H1 (cell line): Measurements from ENCODE around the gene NRN1. TPM values are rescaled to one million over a fixed set of nuclear protein-coding genes. Genes with fewer than 3 reads are reported as not detected.

ENCODE experiments used
- CTCF ChIA-PET: fragments of 300-600 bp; sonication (Branson Sonifier 250); formaldehyde crosslinking; loops from one replicate; lab custom pipeline; 2021; ENCODE audit not compliant: partially characterized antibody; lab: Charles Lee
- POLR2A ChIA-PET: fragments of 300-600 bp; sonication (Branson Sonifier 250); formaldehyde crosslinking; loops from one replicate; lab custom pipeline; 2021; ENCODE audit warnings: inconsistent platforms; ENCODE audit not compliant: partially characterized antibody; lab: Charles Lee
- DNase-seq, 2 experiments: peaks; one replicate each; pipeline versions ENCODE4 v3.0.0 to v3.0.0-alpha.2; 2010 to 2022; ENCODE audit warnings: low spot score in 2 of 2, low read depth in 1 of 2, mixed read lengths in 1 of 2
- FAIRE-seq: peaks from 2 replicates; lab custom pipeline; 2011; peaks lifted over from hg19 to GRCh38; lab: Jason Lieb, UNC
- H2AFZ ChIP-seq: 2 replicates; pipeline ENCODE4 v1.8.1; 2012; ENCODE audit warnings: low read length, inconsistent platforms
- H2AK5ac ChIP-seq: 2 replicates; pipeline ENCODE4 v1.6.1; 2013; ENCODE audit warnings: low read depth, low read length
- H2BK120ac ChIP-seq: replicated peaks from 2 replicates; pipeline ENCODE3; 2013; ENCODE audit warnings: low read depth, low read length, inconsistent platforms
- H2BK12ac ChIP-seq: 2 replicates; pipeline ENCODE4 v1.6.1; 2013; ENCODE audit warnings: low read depth, low read length
- H2BK15ac ChIP-seq: 2 replicates; pipeline ENCODE4 v1.6.1; 2013; ENCODE audit warnings: low read length
- H2BK20ac ChIP-seq: 2 replicates; pipeline ENCODE4 v1.6.1; 2013; ENCODE audit warnings: low read length
- H2BK5ac ChIP-seq: 2 replicates; pipeline ENCODE4 v1.6.1; 2013; ENCODE audit warnings: low read depth, low read length
- H3K14ac ChIP-seq: 2 replicates; pipeline ENCODE4 v1.6.1; 2013; ENCODE audit warnings: inconsistent platforms; ENCODE audit not compliant: insufficient read length
- H3K18ac ChIP-seq: 2 replicates; pipeline ENCODE4 v1.6.1; 2013; ENCODE audit warnings: low read length; ENCODE audit errors: extremely low read depth
- H3K23ac ChIP-seq: 2 replicates; pipeline ENCODE4 v1.6.1; 2013; ENCODE audit warnings: inconsistent platforms; ENCODE audit not compliant: insufficient read length
- H3K23me2 ChIP-seq: 2 replicates; pipeline ENCODE4 v1.6.1; 2013; ENCODE audit warnings: low read depth, low read length
- H3K27ac ChIP-seq: 2 replicates; pipeline ENCODE4 v1.6.1; 2011; ENCODE audit warnings: low read depth, low read length, inconsistent platforms
- H3K27me3 ChIP-seq, 4 experiments: replicated peaks in 1 of 4; 1 replicate in 1 of 4; 2 replicates in 3 of 4; pipeline versions ENCODE4 v1.6.1 to v1.8.1; 2011 to 2013; ENCODE audit warnings: low read length in 3 of 4, mild to moderate bottlenecking in 3 of 4, inconsistent platforms in 2 of 4, mixed read lengths in 2 of 4, moderate library complexity in 1 of 4; ENCODE audit not compliant: control insufficient read depth in 3 of 4, insufficient read depth in 3 of 4; ENCODE audit errors: extremely low read depth in 1 of 4
- H3K36me3 ChIP-seq, 4 experiments: 2 replicates each; pipeline versions ENCODE4 v1.6.1 to v1.8.1; 2011 to 2013; ENCODE audit warnings: mild to moderate bottlenecking in 4 of 4, low read length in 3 of 4, moderate library complexity in 2 of 4, control low read depth in 1 of 4, inconsistent platforms in 1 of 4; ENCODE audit not compliant: insufficient read depth in 4 of 4, control insufficient read depth in 2 of 4
- H3K4ac ChIP-seq: replicated peaks from 2 replicates; pipeline ENCODE3; 2013; ENCODE audit warnings: low read length, low read depth, mixed read lengths, inconsistent platforms; ENCODE audit not compliant: insufficient read length
- H3K4me1 ChIP-seq, 4 experiments: replicated peaks in 1 of 4; 1 replicate in 1 of 4; 2 replicates in 3 of 4; pipeline versions ENCODE4 v1.6.1 to v1.8.1; 2011 to 2013; ENCODE audit warnings: low read length in 3 of 4, inconsistent platforms in 2 of 4, mixed read lengths in 1 of 4; ENCODE audit not compliant: insufficient read depth in 4 of 4, control insufficient read depth in 3 of 4
- H3K4me2 ChIP-seq, 2 experiments: 2 replicates each; pipeline versions ENCODE4 v1.6.1 to v1.8.1; 2011 to 2013; ENCODE audit warnings: low read depth in 2 of 2, low read length in 2 of 2, control low read depth in 1 of 2, inconsistent platforms in 1 of 2, mild to moderate bottlenecking in 1 of 2; ENCODE audit not compliant: insufficient read depth in 1 of 2
- H3K4me3 ChIP-seq, 4 experiments: fragments of 200-600, 300-600 bp in 1 of 4; sonication (generic), shearing (Covaris generic), sonication (Bioruptor Twin) in 1 of 4; 2 replicates each; pipeline versions ENCODE4 v1.5.1 to v1.8.1; 2011 to 2016; ENCODE audit warnings: low read length in 4 of 4, low read depth in 3 of 4, control low read depth in 2 of 4, inconsistent platforms in 2 of 4, mild to moderate bottlenecking in 2 of 4, mixed read lengths in 1 of 4, moderate library complexity in 1 of 4; ENCODE audit not compliant: insufficient read depth in 2 of 4; ENCODE audit errors: extremely low read depth in 1 of 4
- H3K56ac ChIP-seq: replicated peaks from 2 replicates; pipeline ENCODE3; 2013; ENCODE audit warnings: low read depth, mild to moderate bottlenecking, mixed read lengths, low read length, inconsistent platforms; ENCODE audit not compliant: insufficient read length
- H3K79me1 ChIP-seq: 2 replicates; pipeline ENCODE4 v1.6.1; 2013; ENCODE audit warnings: low read depth, low read length, control low read depth
- H3K79me2 ChIP-seq, 2 experiments: 2 replicates each; pipeline versions ENCODE4 v1.6.1 to v1.8.1; 2012 to 2013; ENCODE audit warnings: low read length in 2 of 2, mild to moderate bottlenecking in 2 of 2, inconsistent platforms in 1 of 2; ENCODE audit not compliant: insufficient read depth in 2 of 2, control insufficient read depth in 1 of 2
- H3K9ac ChIP-seq, 4 experiments: replicated peaks in 1 of 4; 1 replicate in 1 of 4; 2 replicates in 3 of 4; pipeline versions ENCODE4 v1.6.1 to v1.8.1; 2011 to 2013; ENCODE audit warnings: low read depth in 3 of 4, low read length in 3 of 4, control low read depth in 2 of 4, mild to moderate bottlenecking in 2 of 4, moderate library complexity in 2 of 4, inconsistent platforms in 1 of 4; ENCODE audit errors: extremely low read depth in 1 of 4
- H3K9me3 ChIP-seq, 2 experiments: 2 replicates each; pipeline versions ENCODE4 v1.6.1 to v1.8.1; 2012 to 2013; ENCODE audit warnings: mild to moderate bottlenecking in 2 of 2, moderate library complexity in 2 of 2, control low read depth in 1 of 2, inconsistent platforms in 1 of 2, low read depth in 1 of 2, low read length in 1 of 2, mixed read lengths in 1 of 2; ENCODE audit not compliant: insufficient read depth in 2 of 2
- H4K20me1 ChIP-seq, 2 experiments: replicated peaks in 1 of 2; 2 replicates each; pipeline versions ENCODE3 to v1.8.1; 2011 to 2013; ENCODE audit warnings: inconsistent platforms in 2 of 2, low read length in 2 of 2, mild to moderate bottlenecking in 1 of 2; ENCODE audit not compliant: insufficient read depth in 2 of 2, control insufficient read depth in 1 of 2
- H4K5ac ChIP-seq: 2 replicates; pipeline ENCODE4 v1.6.1; 2013; ENCODE audit warnings: low read length, low read depth, mixed read lengths, inconsistent platforms; ENCODE audit not compliant: insufficient read length
- H4K8ac ChIP-seq: 2 replicates; pipeline ENCODE4 v1.8.0; 2013; ENCODE audit warnings: mild to moderate bottlenecking, moderate library complexity, low read length, inconsistent platforms; ENCODE audit not compliant: insufficient read depth; ENCODE audit errors: extremely low read depth
- H4K91ac ChIP-seq: replicated peaks from 2 replicates; pipeline ENCODE3; 2013; ENCODE audit warnings: low read length, mixed read lengths, inconsistent platforms; ENCODE audit not compliant: insufficient read length
- BACH1 ChIP-seq: IDR thresholded peaks from 2 replicates; pipeline ENCODE4 v1.6.1; 2012; ENCODE audit warnings: low read length, improper control_type of control experiment
- CEBPB ChIP-seq: IDR thresholded peaks from 2 replicates; pipeline ENCODE4 v1.6.1; 2012; ENCODE audit warnings: low read depth, low read length
- CHD2 ChIP-seq: IDR thresholded peaks from 2 replicates; pipeline ENCODE4 v1.6.1; 2012; ENCODE audit warnings: low read length, improper control_type of control experiment
- FOSL1 ChIP-seq: IDR thresholded peaks from 2 replicates; pipeline ENCODE4 v1.6.1; 2011; ENCODE audit warnings: mild to moderate bottlenecking, low read depth, low read length, moderate library complexity; ENCODE audit not compliant: insufficient read depth
- KDM1A ChIP-seq: fragments of 200-600, 300-600 bp; sonication (generic); IDR thresholded peaks from 2 replicates; pipeline ENCODE4 v1.7.1; 2016; ENCODE audit warnings: mild to moderate bottlenecking, low read length, borderline replicate concordance
- PHF8 ChIP-seq: fragments of 200-600 bp; sonication (generic); conservative IDR thresholded peaks from 2 replicates; pipeline ENCODE4 v1.7.1; 2012; ENCODE audit warnings: low read depth, mild to moderate bottlenecking, inconsistent platforms, low read length, moderate library complexity
- POLR2A ChIP-seq, 2 experiments: IDR thresholded peaks; 1 replicate in 1 of 2; 2 replicates in 1 of 2; pipeline ENCODE4 v1.6.1; 2011; ENCODE audit warnings: low read depth in 2 of 2, low read length in 2 of 2, mild to moderate bottlenecking in 2 of 2; ENCODE audit errors: control extremely low read depth in 1 of 2
- SIRT6 ChIP-seq: IDR thresholded peaks from one replicate; pipeline ENCODE4 v1.7.1; 2012; ENCODE audit warnings: low read length, inconsistent platforms
- SIX5 ChIP-seq: IDR thresholded peaks from 2 replicates; pipeline ENCODE4 v1.6.1; 2011; ENCODE audit warnings: mild to moderate bottlenecking, low read depth, low read length
- SP2 ChIP-seq: IDR thresholded peaks from 2 replicates; pipeline ENCODE4 v1.6.1; 2012; ENCODE audit warnings: mild to moderate bottlenecking, low read length, inconsistent platforms
- TBP ChIP-seq: IDR thresholded peaks from 2 replicates; pipeline ENCODE4 v1.6.1; 2011; ENCODE audit warnings: low read depth, low read length, improper control_type of control experiment
- TCF12 ChIP-seq: IDR thresholded peaks from 2 replicates; pipeline ENCODE4 v1.6.1; 2011; ENCODE audit warnings: low read depth, mild to moderate bottlenecking, low read length
- TEAD4 ChIP-seq: IDR thresholded peaks from 2 replicates; pipeline ENCODE4 v1.6.1; 2012; ENCODE audit warnings: low read depth, low read length, inconsistent platforms, mixed read lengths
- YY1 ChIP-seq: IDR thresholded peaks from 2 replicates; pipeline ENCODE4 v1.6.1; 2011; ENCODE audit warnings: low read depth, mild to moderate bottlenecking, low read length
- ZNF274 ChIP-seq: IDR thresholded peaks from 2 replicates; pipeline ENCODE4 v1.7.0; 2012; ENCODE audit warnings: low read length, borderline replicate concordance; ENCODE audit errors: extremely low read depth
- WGBS, 2 experiments: shearing (Covaris generic) in 1 of 2; methylation state at CpG; one replicate each; pipeline versions ENCODE4 v1.1.6 to v1.1.7; 2013 to 2015; ENCODE audit warnings: low lambda C conversion rate in 2 of 2, mixed read lengths in 2 of 2, inconsistent platforms in 1 of 2, low coverage in 1 of 2, missing lambda C conversion rate in 1 of 2; ENCODE audit not compliant: insufficient replicate concordance in 2 of 2, insufficient coverage in 1 of 2, insufficient read length in 1 of 2; ENCODE audit errors: extremely low coverage in 1 of 2, missing lambda C conversion rate in 1 of 2; 5-methylcytosine and 5-hydroxymethylcytosine counted together
- polyA plus RNA-seq, 7 experiments: library from polyadenylated mRNA; depleted of rRNA in 3 of 7; stranded (reverse) in 5 of 7; unstranded in 2 of 7; fragments of >200 nt in 5 of 7; fragments of 200-250 nt in 2 of 7; gene quantifications; 1 replicate in 5 of 7; 2 replicates in 1 of 7; 4 replicates in 1 of 7; pipeline versions ENCODE4 v1.2.1 to v1.2.3, GENCODE V29; 2011 to 2013; ENCODE audit warnings: missing spikeins in 2 of 7, mixed read lengths in 2 of 7
- total RNA-seq: library from RNA; stranded (reverse); fragmentation: NEBNext Ultra II Directional; extraction: Animal tissue kit (Norgen Biotek cat#: 25700); gene quantifications from 2 replicates; pipeline ENCODE4 v1.2.1, GENCODE V29; 2021
- TF ChIP-seq, protein P1 (sequence below): IDR thresholded peaks from 2 replicates; pipeline ENCODE4 v1.6.1; 2012; ENCODE audit warnings: inconsistent platforms

Gene NRN1
- total and polyA plus RNA-seq, 2 of the 8 experiments (the other 6 are each of a cell fraction or from before 2014, with no cell fraction given): 0.06 to 0.26 TPM

GRCh38 chr6:5961836-5962235 lies 44.9 kb downstream of the NRN1 start:
- H2BK5ac ChIP-seq: no peak overlapping the region
- no peak overlapping the region for H4K5ac ChIP-seq
- H3K23me2 ChIP-seq: no peaks in the 10 kb centered on the region
- no peaks in the 10 kb centered on the region for H3K4me1 ChIP-seq
- no peak for TF ChIP-seq TCF12
- TF ChIP-seq YY1: no peak
- TF ChIP-seq POLR2A (IDR thresholded peaks at IDR 0.05; ENCODE audit: control extremely low read depth in 1 of 2, low read depth in 2 of 2, low read length in 2 of 2): no peak
- TF ChIP-seq FOSL1: no peak
- TF ChIP-seq KDM1A: no peak
- no peak for TF ChIP-seq ZNF274
- TF ChIP-seq CEBPB: no peak
- TF ChIP-seq CHD2: no peak
- no peak for TF ChIP-seq SP2
- TF ChIP-seq, protein P1, sequence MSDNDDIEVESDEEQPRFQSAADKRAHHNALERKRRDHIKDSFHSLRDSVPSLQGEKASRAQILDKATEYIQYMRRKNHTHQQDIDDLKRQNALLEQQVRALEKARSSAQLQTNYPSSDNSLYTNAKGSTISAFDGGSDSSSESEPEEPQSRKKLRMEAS: no peak
- no peak for TF ChIP-seq TEAD4
- no peak for TF ChIP-seq SIX5
- TF ChIP-seq TBP: no peak
- TF ChIP-seq SIRT6: no peak
- no peak for TF ChIP-seq PHF8
- no peak for TF ChIP-seq BACH1
- no peak overlapping the region for H4K8ac ChIP-seq
- ChIA-PET CTCF (no interaction called here), POLR2A (no interaction called here)
- H3K9ac ChIP-seq: no peak overlapping the region
- no peaks in the 10 kb centered on the region for H3K79me1 ChIP-seq
- no peak overlapping the region for H2AK5ac ChIP-seq
- H3K9me3 ChIP-seq: no peaks in the 10 kb centered on the region
- H3K23ac ChIP-seq: no peak overlapping the region
- no peak overlapping the region for H2BK12ac ChIP-seq
- H2BK20ac ChIP-seq: no peak overlapping the region
- H3K36me3 ChIP-seq: no peaks in the 10 kb centered on the region
- H3K79me2 ChIP-seq: no peaks in the 10 kb centered on the region
- H3K4ac ChIP-seq: no peak overlapping the region
- no peak overlapping the region for H3K27ac ChIP-seq
- no peak overlapping the region for H2AFZ ChIP-seq
- no peak overlapping the region for H3K56ac ChIP-seq
- no peaks in the 10 kb centered on the region for H4K20me1 ChIP-seq
- H3K18ac ChIP-seq: no peak overlapping the region
- WGBS, 2 experiments: 91% methylated on average over 2 of the region's 2 CpGs; no CpG with 5 or more reads in 1 of the 2 experiments
- no peak overlapping the region for H3K14ac ChIP-seq
- FAIRE-seq (no peak), DNase-seq (no peak)
- no peak overlapping the region for H2BK15ac ChIP-seq
- no peak overlapping the region for H2BK120ac ChIP-seq
- no peak overlapping the region for H4K91ac ChIP-seq
- H3K4me3 ChIP-seq: no peak overlapping the region
- no peaks in the 10 kb centered on the region for H3K27me3 ChIP-seq
- H3K4me2 ChIP-seq: no peak overlapping the region
